ENCODE measurements around the gene KCTD17.

DNA sequence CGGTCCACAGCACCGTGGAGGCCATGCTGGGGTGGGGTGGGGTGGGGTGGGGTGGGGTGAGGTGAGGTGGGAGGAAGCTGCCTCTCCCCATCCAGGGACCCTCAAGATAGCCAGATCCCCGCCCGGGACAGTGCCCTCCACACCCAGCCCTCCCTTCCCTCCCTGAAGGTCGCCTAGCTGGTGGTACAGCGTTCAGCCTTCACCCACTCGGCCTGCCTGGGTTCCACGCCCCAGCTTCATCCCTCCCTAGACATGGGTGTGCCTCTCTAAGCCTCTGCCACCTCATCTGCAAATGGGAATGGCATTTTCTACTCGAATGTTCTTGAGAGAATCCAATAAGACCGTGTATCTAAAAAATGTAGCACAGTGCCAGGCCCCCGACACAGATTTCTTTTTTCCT, 17.8 kb downstream of the KCTD17 start:
- TF ChIP-seq, protein P1, sequence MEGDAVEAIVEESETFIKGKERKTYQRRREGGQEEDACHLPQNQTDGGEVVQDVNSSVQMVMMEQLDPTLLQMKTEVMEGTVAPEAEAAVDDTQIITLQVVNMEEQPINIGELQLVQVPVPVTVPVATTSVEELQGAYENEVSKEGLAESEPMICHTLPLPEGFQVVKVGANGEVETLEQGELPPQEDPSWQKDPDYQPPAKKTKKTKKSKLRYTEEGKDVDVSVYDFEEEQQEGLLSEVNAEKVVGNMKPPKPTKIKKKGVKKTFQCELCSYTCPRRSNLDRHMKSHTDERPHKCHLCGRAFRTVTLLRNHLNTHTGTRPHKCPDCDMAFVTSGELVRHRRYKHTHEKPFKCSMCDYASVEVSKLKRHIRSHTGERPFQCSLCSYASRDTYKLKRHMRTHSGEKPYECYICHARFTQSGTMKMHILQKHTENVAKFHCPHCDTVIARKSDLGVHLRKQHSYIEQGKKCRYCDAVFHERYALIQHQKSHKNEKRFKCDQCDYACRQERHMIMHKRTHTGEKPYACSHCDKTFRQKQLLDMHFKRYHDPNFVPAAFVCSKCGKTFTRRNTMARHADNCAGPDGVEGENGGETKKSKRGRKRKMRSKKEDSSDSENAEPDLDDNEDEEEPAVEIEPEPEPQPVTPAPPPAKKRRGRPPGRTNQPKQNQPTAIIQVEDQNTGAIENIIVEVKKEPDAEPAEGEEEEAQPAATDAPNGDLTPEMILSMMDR (IDR thresholded peaks at IDR 0.05 in 4 of 5, conservative IDR thresholded peaks at IDR 0.05 in 1 of 5): no peak
- TF ChIP-seq POLR2A (IDR thresholded peaks at IDR 0.05): no peak
